COLO829 (cell line): ENCODE measurements around the gene ADRA2A.

Experiments used
- DNase-seq: peaks from one replicate; pipeline ENCODE4 v3.0.0; 2012; ENCODE audit warnings: low spot score

Gene ADRA2A

GRCh38 chr10:111083222-111084095 lies 6.6 kb downstream of the ADRA2A start:
- DNase-seq, result no peak

GRCh38 chr10:111084366-111085255 lies 7.8 kb downstream of the ADRA2A start:
- no peak for DNase-seq

- no peak for DNase-seq
Measured at GRCh38 chr10:111085690-111086353, 9.0 kb downstream of the ADRA2A start.

- no peak for DNase-seq
Measured at GRCh38 chr10:111086574-111086973, 9.7 kb downstream of the ADRA2A start.

GRCh38 chr10:111087331-111087756 lies 10.5 kb downstream of the ADRA2A start:
- no peak for DNase-seq

GRCh38 chr10:111087968-111088505 lies 11.2 kb downstream of the ADRA2A start:
- no peak for DNase-seq

- DNase-seq, result no peak
Measured at GRCh38 chr10:111089293-111089692, 12.5 kb downstream of the ADRA2A start.

GRCh38 chr10:111091833-111092232 lies 15.0 kb downstream of the ADRA2A start:
- no peak for DNase-seq

- no peak for DNase-seq
Measured at GRCh38 chr10:111093741-111094380, 17.0 kb downstream of the ADRA2A start.

- DNase-seq, result no peak
Measured at GRCh38 chr10:111098679-111099437, 22.0 kb downstream of the ADRA2A start.

- no peak for DNase-seq
Measured at GRCh38 chr10:111100198-111100597, 23.4 kb downstream of the ADRA2A start.

GRCh38 chr10:111101796-111102195 lies 25.0 kb downstream of the ADRA2A start:
- no peak for DNase-seq

GRCh38 chr10:111102359-111102837 lies 25.6 kb downstream of the ADRA2A start:
- no peak for DNase-seq

- DNase-seq, result no peak
Measured at GRCh38 chr10:111103196-111103840, 26.5 kb downstream of the ADRA2A start.

- DNase-seq, result no peak
Measured at GRCh38 chr10:111104811-111105210, 28.0 kb downstream of the ADRA2A start.

GRCh38 chr10:111106081-111106480 lies 29.3 kb downstream of the ADRA2A start:
- no peak for DNase-seq

- no peak for DNase-seq
Measured at GRCh38 chr10:111107023-111107422, 30.2 kb downstream of the ADRA2A start.

- DNase-seq, result no peak
Measured at GRCh38 chr10:111107846-111108245, 31.0 kb downstream of the ADRA2A start.

- DNase-seq, result no peak
Measured at GRCh38 chr10:111108441-111108840, 31.6 kb downstream of the ADRA2A start.
